ENCODE measurements around the gene USF2. TPM values are rescaled to one million over a fixed set of nuclear protein-coding genes. Genes with fewer than 3 reads are reported as not detected.

USF2 gene
- polyA plus RNA-seq, 1 donor (not counting 4 experiments of a cell fraction or from before 2014, with no cell fraction given) = 53.8 TPM

DNA sequence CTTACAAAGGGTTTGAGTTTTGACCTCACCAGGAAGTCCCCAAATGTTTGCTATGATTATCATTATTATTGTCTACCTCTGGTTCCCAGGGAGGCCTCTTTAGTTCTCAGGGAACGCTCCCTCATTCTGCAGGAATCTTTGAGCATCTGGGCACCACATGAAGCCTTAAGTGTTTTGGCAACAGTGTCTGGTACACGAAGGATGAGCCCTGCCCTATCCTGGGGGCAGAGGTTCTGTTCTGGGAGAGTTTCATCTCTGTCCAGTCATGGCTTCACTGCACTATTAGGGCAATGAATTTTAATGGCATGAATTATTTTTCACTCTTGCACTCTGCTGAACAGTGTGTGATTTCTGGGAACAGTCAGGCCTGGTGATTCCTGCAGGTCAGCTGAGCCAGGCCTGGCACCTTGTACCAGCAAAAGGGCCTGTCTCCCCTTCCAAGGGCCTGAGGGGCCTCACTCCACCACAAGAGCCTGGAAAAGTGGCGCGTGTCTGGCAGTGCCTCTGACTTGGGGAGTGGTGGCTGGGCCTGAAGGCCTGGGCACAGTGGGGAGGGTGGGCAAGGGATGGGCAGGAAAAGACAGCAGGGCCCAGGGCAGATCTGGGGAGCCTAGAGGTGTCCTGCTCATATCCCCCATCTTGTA, 44.8 kb upstream of the USF2 start:
- no peaks in the 10 kb centered on the region for H3K27me3 ChIP-seq (ENCODE audit: control insufficient read depth, extremely low read depth, insufficient read depth, low read length)
- no peak overlapping the region for H3K9ac ChIP-seq (ENCODE audit: control insufficient read depth, extremely low read depth, insufficient read depth, low read length)
- no peaks in the 10 kb centered on the region for H3K4me1 ChIP-seq (ENCODE audit: control insufficient read depth, extremely low read depth, insufficient read depth, low read length)
- no peak overlapping the region for H2AFZ ChIP-seq (ENCODE audit: control insufficient read depth, low read length)
- no peaks in the 10 kb centered on the region for H4K20me1 ChIP-seq (ENCODE audit: control insufficient read depth, extremely low read depth, insufficient read depth, low read length)
- no peak overlapping the region for H3K4me2 ChIP-seq (ENCODE audit: control insufficient read depth, extremely low read depth, insufficient read depth, low read depth, low read length)
- FAIRE-seq (no peak), DNase-seq (ENCODE audit: low read depth, low spot score) (no peak)
- no peak for TF ChIP-seq EZH2 (IDR thresholded peaks at IDR 0.05; ENCODE audit: low read length)
- TF ChIP-seq, protein P1, sequence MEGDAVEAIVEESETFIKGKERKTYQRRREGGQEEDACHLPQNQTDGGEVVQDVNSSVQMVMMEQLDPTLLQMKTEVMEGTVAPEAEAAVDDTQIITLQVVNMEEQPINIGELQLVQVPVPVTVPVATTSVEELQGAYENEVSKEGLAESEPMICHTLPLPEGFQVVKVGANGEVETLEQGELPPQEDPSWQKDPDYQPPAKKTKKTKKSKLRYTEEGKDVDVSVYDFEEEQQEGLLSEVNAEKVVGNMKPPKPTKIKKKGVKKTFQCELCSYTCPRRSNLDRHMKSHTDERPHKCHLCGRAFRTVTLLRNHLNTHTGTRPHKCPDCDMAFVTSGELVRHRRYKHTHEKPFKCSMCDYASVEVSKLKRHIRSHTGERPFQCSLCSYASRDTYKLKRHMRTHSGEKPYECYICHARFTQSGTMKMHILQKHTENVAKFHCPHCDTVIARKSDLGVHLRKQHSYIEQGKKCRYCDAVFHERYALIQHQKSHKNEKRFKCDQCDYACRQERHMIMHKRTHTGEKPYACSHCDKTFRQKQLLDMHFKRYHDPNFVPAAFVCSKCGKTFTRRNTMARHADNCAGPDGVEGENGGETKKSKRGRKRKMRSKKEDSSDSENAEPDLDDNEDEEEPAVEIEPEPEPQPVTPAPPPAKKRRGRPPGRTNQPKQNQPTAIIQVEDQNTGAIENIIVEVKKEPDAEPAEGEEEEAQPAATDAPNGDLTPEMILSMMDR (optimal IDR thresholded peaks at IDR 0.05 in 1 of 3, IDR thresholded peaks at IDR 0.05 in 1 of 3, conservative IDR thresholded peaks at IDR 0.05 in 1 of 3; ENCODE audit: extremely low read depth in 1 of 3, insufficient read depth in 2 of 3, low read length in 3 of 3) = no peak
- peaks cover 2% of the 10 kb centered on the region for H3K9me3 ChIP-seq (ENCODE audit: control insufficient read depth, low read depth, low read length)
- no peak overlapping the region for H3K27ac ChIP-seq (ENCODE audit: control insufficient read depth, insufficient read depth, low read length)
- no peaks in the 10 kb centered on the region for H3K79me2 ChIP-seq (ENCODE audit: control insufficient read depth, insufficient read depth, low read length)
- H3K36me3 ChIP-seq (ENCODE audit: control insufficient read depth in 2 of 2, extremely low read depth in 1 of 2, insufficient read depth in 2 of 2, low read length in 2 of 2) = no peaks in the 10 kb centered on the region
- no peak overlapping the region for H3K4me3 ChIP-seq (ENCODE audit: control insufficient read depth in 2 of 3, extremely low read depth in 1 of 3, insufficient read depth in 2 of 3, low read depth in 1 of 3, low read length in 3 of 3)
- dilution Hi-C loops (cut with MboI; ENCODE audit: extremely low pct_ligation_motif_present, low sequenced_read_pairs) = no loop called here
- H3K9me1 ChIP-seq (ENCODE audit: control insufficient read depth, extremely low read depth, insufficient read depth, low read length) = no peaks in the 10 kb centered on the region

DNA sequence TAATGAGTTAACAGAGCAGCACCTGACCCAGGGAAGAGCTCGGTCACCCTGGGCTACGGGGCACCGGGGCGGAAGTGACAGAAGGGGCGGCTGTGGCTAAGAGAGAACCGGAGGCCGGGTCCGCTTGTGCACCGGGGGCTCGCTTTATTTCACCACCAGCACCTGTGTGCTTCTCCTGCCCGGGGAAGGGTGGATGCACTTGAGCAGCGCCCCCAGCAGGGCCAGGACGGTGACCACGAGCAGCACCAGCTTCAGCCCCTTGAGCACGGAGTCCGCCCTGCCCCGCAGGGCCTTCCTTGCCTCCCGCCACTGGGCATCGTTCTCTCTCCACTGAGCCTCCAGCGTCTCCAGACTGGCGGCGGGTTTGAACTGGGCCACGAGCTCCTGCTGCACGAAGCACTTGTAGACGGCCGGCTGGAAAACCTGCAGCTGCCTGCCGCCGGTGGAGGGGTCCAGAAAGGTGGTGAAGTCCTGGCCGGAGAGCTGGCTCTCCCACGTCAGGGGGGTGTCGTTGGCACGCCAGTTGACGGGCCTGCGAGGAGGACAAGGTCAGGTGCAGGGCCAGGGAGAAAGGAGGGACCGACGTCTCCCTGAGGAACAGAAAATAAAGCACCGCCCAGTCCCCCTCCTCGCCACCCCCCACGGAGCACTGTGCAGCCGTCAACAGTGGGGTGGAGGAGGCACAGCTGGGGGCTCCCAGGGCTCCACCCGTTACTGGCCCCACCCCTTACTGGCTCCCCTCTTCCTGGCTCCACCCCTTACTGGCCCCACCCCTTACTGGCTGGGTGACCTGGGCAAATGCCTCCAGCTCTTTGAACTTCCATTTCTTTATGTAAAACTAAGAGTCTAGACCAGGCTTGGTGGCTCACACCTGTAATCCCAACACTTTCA, 43.8 kb upstream of the USF2 start:
- H3K79me2 ChIP-seq (ENCODE audit: control insufficient read depth, insufficient read depth, low read length) = no peaks in the 10 kb centered on the region
- H3K9me3 ChIP-seq (ENCODE audit: control insufficient read depth, low read depth, low read length) = peaks cover 2% of the 10 kb centered on the region
- no peak overlapping the region for H3K4me3 ChIP-seq (ENCODE audit: control insufficient read depth in 2 of 3, extremely low read depth in 1 of 3, insufficient read depth in 2 of 3, low read depth in 1 of 3, low read length in 3 of 3)
- H3K9me1 ChIP-seq (ENCODE audit: control insufficient read depth, extremely low read depth, insufficient read depth, low read length) = no peaks in the 10 kb centered on the region
- no peaks in the 10 kb centered on the region for H3K27me3 ChIP-seq (ENCODE audit: control insufficient read depth, extremely low read depth, insufficient read depth, low read length)
- no peaks in the 10 kb centered on the region for H3K4me1 ChIP-seq (ENCODE audit: control insufficient read depth, extremely low read depth, insufficient read depth, low read length)
- dilution Hi-C loops (cut with MboI; ENCODE audit: extremely low pct_ligation_motif_present, low sequenced_read_pairs) = no loop called here
- no peaks in the 10 kb centered on the region for H3K36me3 ChIP-seq (ENCODE audit: control insufficient read depth in 2 of 2, extremely low read depth in 1 of 2, insufficient read depth in 2 of 2, low read length in 2 of 2)
- H2AFZ ChIP-seq (ENCODE audit: control insufficient read depth, low read length) = no peak overlapping the region
- FAIRE-seq = no peak
- no peak for TF ChIP-seq EZH2 (IDR thresholded peaks at IDR 0.05; ENCODE audit: low read length)
- TF ChIP-seq, protein P1 (optimal IDR thresholded peaks at IDR 0.05 in 1 of 3, IDR thresholded peaks at IDR 0.05 in 1 of 3, conservative IDR thresholded peaks at IDR 0.05 in 1 of 3; ENCODE audit: extremely low read depth in 1 of 3, insufficient read depth in 2 of 3, low read length in 3 of 3) = no peak
- DNase-seq (ENCODE audit: low read depth, low spot score) = no peak
- no peak overlapping the region for H3K4me2 ChIP-seq (ENCODE audit: control insufficient read depth, extremely low read depth, insufficient read depth, low read depth, low read length)
- H3K27ac ChIP-seq (ENCODE audit: control insufficient read depth, insufficient read depth, low read length) = no peak overlapping the region
- no peaks in the 10 kb centered on the region for H4K20me1 ChIP-seq (ENCODE audit: control insufficient read depth, extremely low read depth, insufficient read depth, low read length)
- H3K9ac ChIP-seq (ENCODE audit: control insufficient read depth, extremely low read depth, insufficient read depth, low read length) = no peak overlapping the region

All from keratinocyte (primary cell).